HG03060 (cell line): ENCODE data around the gene IL15.
A peak's percentile ranks its signal among the peaks of the same experiment; 100 is the strongest.
"Not testable (repeated sequence)": the region's sequence is repeated elsewhere in the genome, so short reads cannot be mapped to it uniquely, and the experiment has no call there.

Experiments used
- ATAC-seq: cut with Tn5 transposase; IDR thresholded peaks from one replicate; pipeline ENCODE4 v1.9.1; 2021; ENCODE audit warnings: low read depth, moderate number of reproducible peaks; ENCODE audit not compliant: unreplicated experiment

The IL15 gene

GRCh38 chr4:141692081-141692480, 55.7 kb downstream of the IL15 start:
- ATAC-seq, result no peak

GRCh38 chr4:141697116-141697515, 60.7 kb downstream of the IL15 start:
- ATAC-seq, result no peak

GRCh38 chr4:141702472-141703182, 66.2 kb downstream of the IL15 start:
- no peak for ATAC-seq

GRCh38 chr4:141703497-141703896, 67.1 kb downstream of the IL15 start:
- ATAC-seq, result no peak

DNA sequence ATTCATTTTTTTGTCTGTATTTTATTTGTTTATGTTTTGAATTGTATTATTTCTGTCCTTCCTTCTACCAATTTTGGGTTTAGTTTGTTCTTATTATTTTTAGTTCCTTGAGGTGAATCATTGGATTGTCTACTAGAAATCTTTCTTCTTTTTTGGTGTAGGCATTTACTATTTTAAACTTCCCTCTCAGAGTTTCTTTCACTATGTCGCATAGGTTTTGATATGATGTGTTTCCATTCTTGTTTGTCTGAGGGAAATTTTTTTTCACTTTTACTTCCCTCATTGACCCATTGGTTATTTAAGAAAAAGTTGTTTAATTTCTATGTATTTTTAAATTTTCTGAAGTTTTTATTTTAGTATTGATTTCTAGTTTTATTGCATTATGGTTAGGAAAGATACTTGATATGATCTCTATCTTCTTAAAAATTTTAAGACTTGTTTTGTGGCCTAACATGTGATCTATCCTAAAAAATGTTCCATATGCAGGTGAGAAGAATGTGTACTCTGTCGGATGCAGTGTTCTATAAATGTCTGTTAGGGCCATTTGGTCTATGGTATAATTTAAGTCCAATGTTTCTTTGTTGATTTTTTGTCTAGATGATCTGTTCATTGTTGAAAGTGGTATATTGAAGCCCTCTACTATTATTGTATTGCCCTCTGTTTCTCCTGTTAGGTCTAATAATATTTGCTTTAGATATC, 68.8 kb downstream of the IL15 start:
- ATAC-seq, result peak; percentile 86

DNA sequence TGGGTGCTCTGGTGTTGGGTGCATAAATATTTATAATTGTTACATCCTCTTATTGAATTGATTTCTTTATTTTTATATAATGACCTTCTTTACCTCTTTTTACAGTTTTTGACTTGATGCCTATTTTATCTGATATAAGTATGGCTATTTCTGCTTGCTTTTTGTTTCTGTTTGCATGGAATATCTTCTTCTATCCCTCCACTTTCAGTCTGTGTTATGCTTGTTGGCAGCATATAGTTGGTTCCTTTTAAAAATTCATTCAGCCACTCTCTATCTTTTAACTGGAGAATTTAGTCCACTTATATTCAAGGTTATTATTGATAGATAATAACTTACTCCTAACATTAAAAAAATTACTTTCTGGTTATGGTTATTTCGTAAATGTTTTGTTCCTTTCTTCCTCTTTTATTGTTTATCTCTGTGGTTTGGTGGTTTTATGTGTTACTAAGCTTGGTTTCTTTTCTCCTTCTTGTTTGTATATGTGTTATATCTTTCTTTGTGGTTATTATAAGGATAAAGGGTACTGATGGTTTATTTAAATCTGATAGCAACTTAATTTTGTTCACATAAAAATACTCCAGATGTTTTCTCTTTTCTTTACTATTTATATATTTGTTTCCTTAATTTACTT, 69.5 kb downstream of the IL15 start:
- peak; percentile 44 for ATAC-seq

DNA sequence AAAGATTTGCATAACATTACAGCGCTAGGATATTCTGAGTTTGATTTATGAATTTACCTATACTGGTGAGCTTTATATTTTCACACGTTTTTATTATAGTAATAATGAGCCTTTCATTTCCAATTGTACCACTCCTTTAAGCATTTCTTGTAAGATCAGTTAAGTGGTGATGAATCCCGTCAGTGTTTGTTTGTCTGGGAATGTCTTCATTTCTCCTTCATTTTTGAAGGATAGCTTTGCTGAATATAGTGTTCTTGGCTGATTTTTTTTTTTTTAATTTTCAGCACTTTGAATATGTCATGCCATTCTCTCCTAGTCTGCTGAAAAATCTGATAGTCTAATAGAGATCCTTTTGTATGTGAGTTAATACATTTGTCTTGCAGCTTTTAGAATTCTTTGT, 70.1 kb downstream of the IL15 start:
- no peak for ATAC-seq

DNA sequence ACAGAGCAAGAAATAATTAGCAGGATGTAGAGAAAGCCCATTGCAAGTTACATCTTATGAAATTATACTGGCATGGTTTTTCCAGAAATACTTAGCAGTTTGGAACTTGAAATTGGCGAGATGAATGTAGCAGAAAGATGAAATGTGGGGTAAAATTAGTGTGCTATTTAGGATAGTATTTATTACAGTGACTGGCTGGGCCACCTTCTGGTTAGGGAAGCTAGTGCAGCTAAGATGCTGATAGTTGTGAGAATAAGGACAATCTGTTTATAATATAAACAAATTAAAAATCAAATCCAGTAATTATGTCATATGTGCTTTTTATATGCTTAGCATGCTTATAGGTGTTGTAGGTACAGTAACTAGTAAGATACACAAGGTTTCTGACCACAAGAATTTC, 74.8 kb downstream of the IL15 start:
- peak; percentile 41 for ATAC-seq

- no peak for ATAC-seq
These were observed 76.8 kb downstream of the IL15 start for GRCh38 chr4:141713185-141713584.

- ATAC-seq, result no peak
These were observed 77.5 kb downstream of the IL15 start for GRCh38 chr4:141713771-141714445.

- no peak for ATAC-seq
These were observed 83.2 kb downstream of the IL15 start for GRCh38 chr4:141719585-141719984.

DNA sequence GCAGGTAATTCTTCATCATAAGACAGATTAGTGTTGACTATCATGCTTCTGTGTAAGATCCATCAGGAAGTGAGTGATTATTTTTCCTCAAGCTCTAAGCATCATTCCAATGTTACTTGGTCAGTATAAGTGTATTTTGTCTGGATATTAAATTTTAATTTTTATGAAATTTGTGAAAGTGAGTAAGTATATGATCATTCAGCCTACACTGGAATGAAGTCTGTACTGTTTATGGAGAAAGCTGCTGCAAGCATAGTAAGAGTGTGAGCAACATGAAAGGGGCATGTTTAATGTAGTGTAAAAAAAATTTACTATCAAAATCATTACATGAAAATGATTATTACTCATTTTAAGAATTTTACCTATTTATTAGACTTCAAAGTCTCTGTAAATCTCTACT, 84.8 kb downstream of the IL15 start:
- ATAC-seq, result no peak

GRCh38 chr4:141724646-141725045, 88.3 kb downstream of the IL15 start:
- ATAC-seq, result no peak

DNA sequence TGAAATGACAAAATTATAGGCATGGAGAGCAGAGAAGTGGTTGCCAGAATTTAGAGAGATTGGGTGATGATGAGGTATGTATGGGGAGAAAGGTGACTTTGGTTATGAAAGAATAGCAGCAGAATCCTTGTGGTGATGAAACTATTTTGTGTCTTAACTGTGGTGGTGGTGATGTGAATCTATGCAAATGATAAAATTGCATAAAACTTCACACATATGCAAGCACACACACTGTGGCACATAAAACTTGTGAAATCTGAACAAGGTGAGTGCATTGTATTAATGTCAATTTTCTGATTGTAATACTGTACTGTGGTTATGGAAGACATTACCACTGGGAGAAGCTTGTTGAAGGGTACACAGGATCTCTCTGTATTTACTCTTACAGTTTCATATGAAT, 91.0 kb downstream of the IL15 start:
- no peak for ATAC-seq

DNA sequence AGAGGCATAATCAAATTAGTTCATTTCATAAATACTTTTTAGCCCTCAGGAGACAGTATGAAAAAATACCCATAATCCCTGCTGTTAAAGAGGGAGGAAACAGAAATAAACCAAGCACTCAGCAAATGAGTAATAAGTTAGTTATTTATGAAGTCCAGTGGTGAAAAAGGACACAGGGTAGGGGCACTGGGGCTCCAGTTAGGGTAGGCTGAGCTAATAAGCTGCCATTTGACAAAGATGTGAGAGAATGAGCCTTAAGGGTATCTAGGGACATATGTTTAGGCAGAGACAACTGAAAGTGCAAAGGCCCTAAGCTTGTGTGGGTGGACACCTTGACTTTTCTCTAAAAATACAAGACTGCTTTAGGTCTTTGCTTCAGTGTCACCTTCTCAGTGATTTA, 94.4 kb downstream of the IL15 start:
- no peak for ATAC-seq

DNA sequence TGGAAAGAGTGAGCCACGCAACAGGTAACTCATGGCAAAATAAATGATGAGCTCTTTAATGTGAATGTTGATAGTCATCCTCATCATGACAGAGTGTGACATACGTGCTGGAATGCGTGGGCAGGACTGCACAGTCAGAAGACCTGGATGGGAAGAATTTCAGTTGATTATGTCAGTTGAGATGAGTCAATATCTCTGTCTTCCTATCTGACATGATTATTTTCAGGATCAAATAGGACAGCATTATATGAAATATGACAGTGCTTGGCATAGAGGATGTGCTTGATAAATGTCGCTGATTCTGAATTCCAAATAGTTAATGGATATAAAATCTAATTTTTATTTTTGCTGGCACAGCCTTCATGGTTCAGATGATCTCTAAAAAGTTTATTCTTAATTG, 95.1 kb downstream of the IL15 start:
- no peak for ATAC-seq

DNA sequence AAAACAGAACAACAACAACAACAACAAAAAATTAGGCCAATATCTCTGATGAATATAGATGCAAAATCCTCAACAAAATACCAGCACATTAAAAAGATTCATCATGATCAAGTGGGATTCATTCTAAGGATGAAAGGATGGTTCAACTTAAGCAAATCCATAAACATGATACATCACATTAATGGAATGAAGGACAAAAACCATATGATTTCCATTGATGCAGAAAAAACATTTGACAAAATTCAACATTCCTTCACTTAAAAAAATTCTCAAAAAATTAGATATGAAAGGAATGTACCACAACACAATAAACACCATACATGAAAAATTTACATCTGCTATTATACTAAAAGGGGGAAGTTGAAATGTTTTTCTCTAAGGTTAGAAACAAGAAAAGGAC, 103.3 kb downstream of the IL15 start:
- ATAC-seq, result no peak

- ATAC-seq, result no peak
These were observed 109.6 kb downstream of the IL15 start for GRCh38 chr4:141746026-141746425.

DNA sequence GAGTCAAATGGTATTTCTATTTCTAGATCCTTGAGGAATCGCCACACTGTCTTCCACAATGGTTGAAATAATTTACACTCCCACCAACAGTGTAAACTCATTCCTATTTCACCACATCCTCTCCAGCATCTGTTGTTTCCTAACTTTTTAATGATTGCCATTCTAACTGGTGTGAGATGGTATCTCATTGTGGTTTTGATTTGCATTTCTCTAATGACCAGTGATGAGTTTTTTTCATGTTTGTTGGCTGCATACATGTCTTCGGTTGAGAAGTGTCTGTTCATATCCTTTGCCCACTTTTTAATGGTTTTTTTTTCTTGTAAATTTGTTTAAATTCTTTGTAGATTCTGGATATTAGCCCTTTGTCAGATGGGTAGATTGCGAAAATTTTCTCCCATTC, 115.4 kb downstream of the IL15 start:
- not testable (repeated sequence) for ATAC-seq

GRCh38 chr4:141757287-141757686, 120.9 kb downstream of the IL15 start:
- no peak for ATAC-seq

DNA sequence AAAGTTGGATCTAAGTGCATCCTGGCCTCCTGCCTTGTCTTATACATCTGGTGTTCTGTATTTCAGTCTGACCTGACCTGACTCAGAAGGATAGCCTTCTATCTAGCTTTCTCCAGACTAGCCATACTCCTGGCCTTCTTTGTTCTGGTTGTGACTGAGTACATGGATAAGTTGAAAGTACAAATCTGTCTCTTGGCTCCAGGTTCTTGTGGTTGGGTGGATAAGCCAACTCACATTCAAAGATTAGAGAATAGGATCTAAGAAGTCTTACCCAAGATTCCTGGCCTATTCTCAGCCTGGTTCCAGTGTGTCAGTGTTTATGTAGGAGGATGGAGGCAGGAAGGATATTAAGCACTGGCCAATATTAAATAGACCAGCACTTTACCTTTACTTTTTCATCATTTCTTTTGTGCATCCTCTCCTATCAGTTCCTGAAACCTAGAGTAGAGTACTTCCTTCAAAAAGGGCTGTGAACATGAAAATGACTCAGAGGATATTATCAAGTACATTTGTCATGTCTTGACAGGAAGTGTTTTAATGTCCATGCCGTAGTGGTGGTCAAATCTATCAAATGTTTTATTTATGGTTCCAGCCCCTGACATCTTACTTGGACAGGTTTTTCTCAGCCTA, 123.5 kb downstream of the IL15 start:
- ATAC-seq, result no peak
